ENCODE measurements around the gene DHX16.
A peak's percentile ranks its signal among the peaks of the same experiment; 100 is the strongest.

Gene DHX16

GRCh38 chr6:30691208-30691847 lies 18.5 kb upstream of the DHX16 start:
- DNase-seq, result peak; percentile 7

- DNase-seq, result peak; percentile 87
Observed at GRCh38 chr6:30690403-30691207, 17.8 kb upstream of the DHX16 start, which contains the start of gene NRM. TSS of gene NRM (minus strand) at chr6:30690984. CDS start at chr6:30690974, 10 bp downstream.

- no peak for DNase-seq
Observed at GRCh38 chr6:30689985-30690384, 17.2 kb upstream of the DHX16 start.

GRCh38 chr6:30689022-30689865 lies 16.4 kb upstream of the DHX16 start:
- no peak for DNase-seq

- DNase-seq, result no peak
Observed at GRCh38 chr6:30688569-30688968, 15.8 kb upstream of the DHX16 start.

GRCh38 chr6:30687659-30688431 lies 15.0 kb upstream of the DHX16 start:
- peak; percentile 22 for DNase-seq

GRCh38 chr6:30686908-30687658 lies 14.3 kb upstream of the DHX16 start:
- peak; percentile 85 for DNase-seq

GRCh38 chr6:30686009-30686907 lies 13.5 kb upstream of the DHX16 start, which contains the start of gene PPP1R18:
TSS of gene PPP1R18 (minus strand) at chr6:30686645. CDS start at chr6:30686018, 627 bp downstream.
- DNase-seq, result peak; percentile 18

GRCh38 chr6:30685157-30686008 lies 12.6 kb upstream of the DHX16 start:
- DNase-seq, result no peak

GRCh38 chr6:30684386-30685156 lies 11.8 kb upstream of the DHX16 start:
- no peak for DNase-seq

GRCh38 chr6:30683980-30684338 lies 11.2 kb upstream of the DHX16 start:
- DNase-seq, result no peak

GRCh38 chr6:30683183-30683979 lies 10.6 kb upstream of the DHX16 start:
- DNase-seq, result no peak

- no peak for DNase-seq
Observed at GRCh38 chr6:30682143-30683117, 9.6 kb upstream of the DHX16 start.

- DNase-seq, result no peak
Observed at GRCh38 chr6:30681766-30682142, 8.9 kb upstream of the DHX16 start.

- no peak for DNase-seq
Observed at GRCh38 chr6:30679765-30680535, 7.1 kb upstream of the DHX16 start.

Measured in NCI-H1105 treated with DMSO at 0.1 percent for 48 hours (cell line).